ENCODE data around the gene BRD3OS. TPM values are rescaled to one million over a fixed set of nuclear protein-coding genes. Genes with fewer than 3 reads are reported as not detected.

BRD3OS gene
- total RNA-seq, 1 donor from 2014 or later = 11.4 TPM

DNA sequence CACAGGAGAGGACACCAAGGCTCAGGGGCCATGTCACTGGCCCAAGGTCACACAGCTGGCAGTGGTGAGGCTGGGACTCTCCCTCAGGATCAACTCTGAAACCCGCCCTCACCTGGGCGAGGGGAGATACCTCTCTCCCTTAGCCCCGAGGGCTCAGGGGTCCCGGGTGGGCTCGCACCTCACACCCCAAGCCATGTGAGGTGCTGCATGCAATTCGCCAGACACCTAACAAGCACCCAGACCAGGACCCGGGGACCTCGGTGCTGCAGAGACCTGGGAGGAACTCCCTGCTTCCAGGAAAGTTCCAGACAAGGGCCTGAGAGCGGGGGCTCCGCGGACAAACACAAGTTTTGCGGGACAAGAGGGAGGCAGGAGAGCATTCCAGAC is 23.3 kb downstream of the BRD3OS start:
- H3K27ac Mint-ChIP-seq (ENCODE audit: unreplicated experiment) = no peak overlapping the region
- no peaks in the 10 kb centered on the region for H3K9me3 Mint-ChIP-seq (ENCODE audit: unreplicated experiment)
- no peak for DNase-seq (ENCODE audit: low spot score)
- no peak overlapping the region for H3K4me3 Mint-ChIP-seq (ENCODE audit: unreplicated experiment)
- TF ChIP-seq, protein P1, sequence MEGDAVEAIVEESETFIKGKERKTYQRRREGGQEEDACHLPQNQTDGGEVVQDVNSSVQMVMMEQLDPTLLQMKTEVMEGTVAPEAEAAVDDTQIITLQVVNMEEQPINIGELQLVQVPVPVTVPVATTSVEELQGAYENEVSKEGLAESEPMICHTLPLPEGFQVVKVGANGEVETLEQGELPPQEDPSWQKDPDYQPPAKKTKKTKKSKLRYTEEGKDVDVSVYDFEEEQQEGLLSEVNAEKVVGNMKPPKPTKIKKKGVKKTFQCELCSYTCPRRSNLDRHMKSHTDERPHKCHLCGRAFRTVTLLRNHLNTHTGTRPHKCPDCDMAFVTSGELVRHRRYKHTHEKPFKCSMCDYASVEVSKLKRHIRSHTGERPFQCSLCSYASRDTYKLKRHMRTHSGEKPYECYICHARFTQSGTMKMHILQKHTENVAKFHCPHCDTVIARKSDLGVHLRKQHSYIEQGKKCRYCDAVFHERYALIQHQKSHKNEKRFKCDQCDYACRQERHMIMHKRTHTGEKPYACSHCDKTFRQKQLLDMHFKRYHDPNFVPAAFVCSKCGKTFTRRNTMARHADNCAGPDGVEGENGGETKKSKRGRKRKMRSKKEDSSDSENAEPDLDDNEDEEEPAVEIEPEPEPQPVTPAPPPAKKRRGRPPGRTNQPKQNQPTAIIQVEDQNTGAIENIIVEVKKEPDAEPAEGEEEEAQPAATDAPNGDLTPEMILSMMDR (IDR thresholded peaks at IDR 0.05; ENCODE audit: unreplicated experiment) = no peak
- H3K27me3 Mint-ChIP-seq (ENCODE audit: unreplicated experiment) = peaks cover 6% of the 10 kb centered on the region
- no peaks in the 10 kb centered on the region for H3K4me1 Mint-ChIP-seq (ENCODE audit: unreplicated experiment)
- peaks cover 32% of the 10 kb centered on the region for H3K36me3 Mint-ChIP-seq (ENCODE audit: low read depth, unreplicated experiment)

DNA sequence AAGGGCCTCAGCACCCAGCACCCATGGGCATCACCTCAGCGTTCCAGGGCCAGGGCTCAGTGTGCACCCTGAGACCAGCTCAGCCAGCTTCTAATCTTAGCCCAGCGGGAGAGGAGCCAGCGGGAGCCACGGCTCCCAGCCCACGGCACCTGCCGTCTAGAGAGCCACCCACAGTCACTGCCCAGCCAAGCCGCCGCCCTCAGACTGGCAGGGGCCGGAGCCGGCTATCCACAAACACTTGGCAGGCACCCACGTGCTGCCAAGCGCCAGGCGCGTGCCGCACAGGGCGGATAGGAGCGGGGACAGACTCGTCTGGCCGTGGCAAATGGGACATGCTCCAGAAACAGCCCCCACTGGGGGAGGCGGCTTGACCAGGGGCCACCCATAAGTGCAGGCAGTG is 24.0 kb downstream of the BRD3OS start:
- DNase-seq (ENCODE audit: low spot score) = no peak
- Mint-ChIP-seq H3K27ac (ENCODE audit: unreplicated experiment) (no peak overlapping the region), H3K27me3 (ENCODE audit: unreplicated experiment) (peaks cover 3% of the 10 kb centered on the region), H3K9me3 (ENCODE audit: unreplicated experiment) (no peaks in the 10 kb centered on the region), H3K4me1 (ENCODE audit: unreplicated experiment) (no peaks in the 10 kb centered on the region), H3K36me3 (ENCODE audit: low read depth, unreplicated experiment) (peaks cover 26% of the 10 kb centered on the region), H3K4me3 (ENCODE audit: unreplicated experiment) (no peak overlapping the region)
- TF ChIP-seq, protein P1 (IDR thresholded peaks at IDR 0.05; ENCODE audit: unreplicated experiment) = no peak

DNA sequence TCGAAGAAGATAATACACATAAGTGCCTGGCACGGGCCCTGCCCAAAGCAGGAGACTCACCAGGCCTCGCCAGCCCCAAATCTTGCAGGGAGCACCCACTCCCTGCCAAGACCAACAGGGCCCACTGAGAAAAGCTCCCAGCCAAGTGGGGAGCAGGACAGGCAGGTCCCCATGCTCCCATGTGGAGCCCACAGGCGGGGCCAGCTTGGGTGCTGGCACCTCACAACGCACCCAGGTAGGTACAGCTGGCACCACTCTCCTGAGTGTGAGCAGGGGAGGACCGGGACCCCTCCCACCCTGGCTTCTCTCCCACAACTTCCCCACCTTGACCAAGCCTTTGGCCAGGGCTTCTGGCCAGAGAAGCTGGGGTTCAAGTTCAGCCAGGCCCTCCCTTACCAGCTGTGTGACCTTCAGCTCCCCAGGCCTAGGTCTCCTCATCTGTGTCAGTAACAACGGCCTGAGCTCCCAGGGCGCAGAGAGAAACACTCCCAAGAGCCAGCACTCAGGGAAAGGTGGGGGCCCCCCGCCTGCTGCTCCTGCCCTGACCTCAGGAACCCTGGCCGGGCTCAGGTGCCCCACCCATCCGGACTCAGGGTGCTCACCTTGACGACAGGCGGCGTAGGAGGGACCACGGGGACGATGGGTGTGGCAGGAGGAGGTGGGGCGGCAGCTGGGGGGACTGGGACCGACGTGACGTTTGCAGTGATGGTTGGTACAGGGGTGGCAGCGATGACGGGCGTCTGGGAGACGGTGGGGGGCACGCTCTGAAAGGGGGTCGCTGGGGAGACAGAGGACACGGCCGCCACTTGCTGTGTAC is 24.7 kb downstream of the BRD3OS start:
- Mint-ChIP-seq H3K4me3 (ENCODE audit: unreplicated experiment) (no peak overlapping the region), H3K9me3 (ENCODE audit: unreplicated experiment) (no peaks in the 10 kb centered on the region), H3K36me3 (ENCODE audit: low read depth, unreplicated experiment) (peaks cover 22% of the 10 kb centered on the region), H3K27me3 (ENCODE audit: unreplicated experiment) (peaks cover 3% of the 10 kb centered on the region), H3K4me1 (ENCODE audit: unreplicated experiment) (no peaks in the 10 kb centered on the region), H3K27ac (ENCODE audit: unreplicated experiment) (no peak overlapping the region)
- no peak for DNase-seq (ENCODE audit: low spot score)
- TF ChIP-seq, protein P1 (IDR thresholded peaks at IDR 0.05; ENCODE audit: unreplicated experiment) = no peak

DNA sequence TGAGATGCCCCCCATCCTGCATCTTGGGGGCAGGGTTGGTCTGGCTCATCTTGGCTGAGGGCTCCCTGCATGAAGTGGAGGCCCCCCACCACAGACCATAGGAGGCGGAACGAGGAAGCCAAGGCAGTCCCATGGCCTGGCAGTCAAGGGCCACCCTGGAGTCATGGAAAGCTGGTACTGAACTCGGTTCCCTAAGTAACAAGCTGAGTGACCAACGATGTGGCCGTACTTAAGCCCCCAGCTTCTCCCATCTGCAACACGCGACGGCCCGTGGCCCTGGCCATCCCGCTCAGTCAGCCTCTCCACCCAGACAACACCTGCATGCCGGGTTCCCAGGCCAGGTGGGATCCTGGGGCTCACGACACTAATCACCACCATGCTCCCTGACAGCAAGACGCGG is 25.4 kb downstream of the BRD3OS start:
- Mint-ChIP-seq H3K27me3 (ENCODE audit: unreplicated experiment) (peaks cover 3% of the 10 kb centered on the region), H3K4me1 (ENCODE audit: unreplicated experiment) (no peaks in the 10 kb centered on the region), H3K4me3 (ENCODE audit: unreplicated experiment) (no peak overlapping the region), H3K36me3 (ENCODE audit: low read depth, unreplicated experiment) (peaks cover 22% of the 10 kb centered on the region), H3K27ac (ENCODE audit: unreplicated experiment) (no peak overlapping the region), H3K9me3 (ENCODE audit: unreplicated experiment) (no peaks in the 10 kb centered on the region)
- DNase-seq (ENCODE audit: low spot score) = no peak
- TF ChIP-seq, protein P1 (IDR thresholded peaks at IDR 0.05; ENCODE audit: unreplicated experiment) = no peak

DNA sequence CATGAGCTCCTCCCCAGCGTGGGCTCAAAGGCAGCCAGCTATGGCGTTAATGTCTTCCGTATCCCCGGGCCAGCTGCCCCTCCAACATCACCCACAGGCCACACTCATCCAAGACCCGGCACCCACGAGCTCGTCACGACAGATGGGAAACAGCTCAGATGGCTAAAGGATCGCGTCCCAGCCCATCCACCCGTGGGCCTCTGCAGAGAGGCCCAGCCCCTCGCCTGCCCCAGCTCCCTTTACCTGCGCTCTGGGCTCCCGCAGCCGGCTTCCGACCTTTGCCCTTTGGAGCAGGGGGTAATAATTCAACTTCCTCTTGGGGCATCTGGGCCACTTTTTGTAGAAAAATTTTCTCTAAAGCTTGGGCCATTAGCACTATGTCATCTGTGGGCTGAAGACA is 26.0 kb downstream of the BRD3OS start:
- no peak overlapping the region for H3K27ac Mint-ChIP-seq (ENCODE audit: unreplicated experiment)
- H3K9me3 Mint-ChIP-seq (ENCODE audit: unreplicated experiment) = no peaks in the 10 kb centered on the region
- no peak overlapping the region for H3K4me3 Mint-ChIP-seq (ENCODE audit: unreplicated experiment)
- H3K4me1 Mint-ChIP-seq (ENCODE audit: unreplicated experiment) = peaks cover 2% of the 10 kb centered on the region
- H3K27me3 Mint-ChIP-seq (ENCODE audit: unreplicated experiment) = peaks cover 2% of the 10 kb centered on the region
- H3K36me3 Mint-ChIP-seq (ENCODE audit: low read depth, unreplicated experiment) = peaks cover 22% of the 10 kb centered on the region
- DNase-seq (ENCODE audit: low spot score) = no peak
- TF ChIP-seq, protein P1 (IDR thresholded peaks at IDR 0.05; ENCODE audit: unreplicated experiment) = no peak

Data from endothelial cell (in vitro differentiated cells).